ENCODE measurements around the gene GPHN. TPM values are rescaled to one million over a fixed set of nuclear protein-coding genes. Genes with fewer than 3 reads are reported as not detected.
"Not testable (repeated sequence)": the region's sequence is repeated elsewhere in the genome, so short reads cannot be mapped to it uniquely, and the experiment has no call there.

Gene GPHN
- total RNA-seq, 6 donors from 2014 or later: 24.4 to 45.1 (median 31.5) TPM

GRCh38 chr14:66541627-66542026 lies 33.7 kb downstream of the GPHN start:
- 87 to 91% methylated on average over 3 of the region's 3 CpGs for WGBS, 2 donors
- Histone ChIP-seq H3K36me3 (no peaks in the 10 kb centered on the region), H3K4me1 (peaks cover 0 to 11% (median 0%) of the 10 kb centered on the region in 4 donors), H3K27ac (no peak overlapping the region), H3K9me3 (no peaks in the 10 kb centered on the region), H3K4me3 (no peak overlapping the region), H3K27me3 (no peaks in the 10 kb centered on the region)
- ATAC-seq (ENCODE audit: low FRiP score in 2 of 2) (no peak), DNase-seq (no peak)
- TF ChIP-seq POLR2AphosphoS5 (IDR thresholded peaks at IDR 0.05) (no peak), EP300 (IDR thresholded peaks at IDR 0.05) (no peak), CTCF (IDR thresholded peaks at IDR 0.05) (no peak)

GRCh38 chr14:66543996-66544395 lies 36.0 kb downstream of the GPHN start:
- no peak for DNase-seq
- ATAC-seq (ENCODE audit: low FRiP score in 2 of 2): no peak
- TF ChIP-seq POLR2A (IDR thresholded peaks at IDR 0.05) (no peak), CTCF (IDR thresholded peaks at IDR 0.05) (no peak), EP300 (IDR thresholded peaks at IDR 0.05) (no peak), POLR2AphosphoS5 (IDR thresholded peaks at IDR 0.05) (no peak)
- Histone ChIP-seq H3K4me1 (peaks cover 0 to 11% (median 0%) of the 10 kb centered on the region in 4 donors), H3K36me3 (no peaks in the 10 kb centered on the region), H3K27me3 (no peaks in the 10 kb centered on the region), H3K9me3 (no peaks in the 10 kb centered on the region), H3K4me3 (no peak overlapping the region), H3K27ac (no peak overlapping the region)
- WGBS, 2 donors: 60 to 75% methylated on average over 2 of the region's 2 CpGs

GRCh38 chr14:66545191-66545590 lies 37.2 kb downstream of the GPHN start:
- H3K36me3 ChIP-seq; ATAC-seq (ENCODE audit: low FRiP score in 2 of 2); H3K9me3 ChIP-seq; H3K27me3 ChIP-seq; H3K4me3 ChIP-seq; H3K27ac ChIP-seq: not testable (repeated sequence)
- H3K4me1 ChIP-seq: peaks cover 0 to 11% (median 0%) of the 10 kb centered on the region in 4 donors
- WGBS, 2 donors: no CpG with 5 or more reads among the region's 32 CpGs
- DNase-seq: peak in 1 of 2 donors; percentile 30

- not testable (repeated sequence) for H3K27me3 ChIP-seq; H3K36me3 ChIP-seq; H3K9me3 ChIP-seq; ATAC-seq (ENCODE audit: low FRiP score in 2 of 2); H3K4me3 ChIP-seq; H3K27ac ChIP-seq
- DNase-seq: peak in 1 of 2 donors; percentile 58
- WGBS, 2 donors: 96 to 98% methylated on average over 5 to 21 of the region's 32 CpGs
- H3K4me1 ChIP-seq: peaks cover 0 to 10% (median 0%) of the 10 kb centered on the region in 4 donors
These were observed 37.8 kb downstream of the GPHN start for GRCh38 chr14:66545751-66546150.

- DNase-seq (no peak), ATAC-seq (ENCODE audit: low FRiP score in 2 of 2) (no peak)
- Histone ChIP-seq H3K36me3 (no peaks in the 10 kb centered on the region), H3K27me3 (no peaks in the 10 kb centered on the region), H3K9me3 (no peaks in the 10 kb centered on the region), H3K4me1 (no peaks in the 10 kb centered on the region), H3K27ac (no peak overlapping the region), H3K4me3 (no peak overlapping the region)
- no peak for TF ChIP-seq CTCF (IDR thresholded peaks at IDR 0.05)
- TF ChIP-seq EP300 (IDR thresholded peaks at IDR 0.05): no peak
- no peak for TF ChIP-seq POLR2AphosphoS5 (IDR thresholded peaks at IDR 0.05)
- TF ChIP-seq POLR2A (IDR thresholded peaks at IDR 0.05): no peak
- WGBS, 2 donors: 98% methylated on average over 2 of the region's 2 CpGs
These were observed 55.8 kb downstream of the GPHN start for GRCh38 chr14:66563731-66564130.

GRCh38 chr14:66568220-66568619 lies 60.3 kb downstream of the GPHN start:
- ATAC-seq (ENCODE audit: low FRiP score in 2 of 2) (no peak), DNase-seq (no peak)
- Histone ChIP-seq H3K4me1 (no peaks in the 10 kb centered on the region), H3K9me3 (peaks cover 0 to 7% (median 0%) of the 10 kb centered on the region in 4 donors), H3K27me3 (no peaks in the 10 kb centered on the region), H3K27ac (no peak overlapping the region), H3K4me3 (no peak overlapping the region), H3K36me3 (no peaks in the 10 kb centered on the region)
- no peak for TF ChIP-seq POLR2AphosphoS5 (IDR thresholded peaks at IDR 0.05)
- WGBS, 2 donors: 58 to 66% methylated on average over 2 of the region's 2 CpGs

Data from upper lobe of left lung (tissue), 6 donors.